ENCODE data around the gene POC1B.

Gene POC1B

GRCh38 chr12:89573051-89573810, 47.4 kb upstream of the POC1B start:
- Histone ChIP-seq H3K4me2 (ENCODE audit: low read length) (no peak overlapping the region), H3K79me2 (ENCODE audit: insufficient read depth, low read length) (no peaks in the 10 kb centered on the region), H3K9ac (ENCODE audit: low read length) (no peak overlapping the region), H3K4me1 (ENCODE audit: insufficient read depth, low read length, severe bottlenecking) (peaks cover 3% of the 10 kb centered on the region), H3K9me2 (ENCODE audit: low read depth, low read length) (no peaks in the 10 kb centered on the region), H3K36me3 (ENCODE audit: insufficient read depth, low read length) (no peaks in the 10 kb centered on the region), H2AFZ (ENCODE audit: low read length) (no peak overlapping the region), H3F3A (ENCODE audit: insufficient read depth, low read length) (no peaks in the 10 kb centered on the region), H3K27me3 (ENCODE audit: insufficient read depth, low read length) (no peaks in the 10 kb centered on the region), H3K4me3 (ENCODE audit: low read depth, low read length, poor library complexity, severe bottlenecking) (no peak overlapping the region), H3K27ac (ENCODE audit: low read depth, low read length, poor library complexity, severe bottlenecking) (no peak overlapping the region), H3K9me3 (ENCODE audit: low read length) (no peaks in the 10 kb centered on the region), H4K20me1 (ENCODE audit: insufficient read depth, low read length) (no peaks in the 10 kb centered on the region)
- TF ChIP-seq EZH2 (IDR thresholded peaks at IDR 0.05; ENCODE audit: borderline replicate concordance, low read length) (no peak), CTCF (IDR thresholded peaks at IDR 0.05; ENCODE audit: low read length) (no peak)

- no peak overlapping the region for H3K4me3 ChIP-seq (ENCODE audit: low read depth, low read length, poor library complexity, severe bottlenecking)
- TF ChIP-seq CTCF (IDR thresholded peaks at IDR 0.05; ENCODE audit: low read length) (no peak), EZH2 (IDR thresholded peaks at IDR 0.05; ENCODE audit: borderline replicate concordance, low read length) (no peak)
- H3K27me3 ChIP-seq (ENCODE audit: insufficient read depth, low read length), result no peaks in the 10 kb centered on the region
- no peaks in the 10 kb centered on the region for H3K79me2 ChIP-seq (ENCODE audit: insufficient read depth, low read length)
- H3K36me3 ChIP-seq (ENCODE audit: insufficient read depth, low read length), result no peaks in the 10 kb centered on the region
- no peak overlapping the region for H2AFZ ChIP-seq (ENCODE audit: low read length)
- no peak overlapping the region for H3K27ac ChIP-seq (ENCODE audit: low read depth, low read length, poor library complexity, severe bottlenecking)
- H4K20me1 ChIP-seq (ENCODE audit: insufficient read depth, low read length), result no peaks in the 10 kb centered on the region
- H3K4me1 ChIP-seq (ENCODE audit: insufficient read depth, low read length, severe bottlenecking), result peaks cover 3% of the 10 kb centered on the region
- no peak overlapping the region for H3K4me2 ChIP-seq (ENCODE audit: low read length)
- no peaks in the 10 kb centered on the region for H3F3A ChIP-seq (ENCODE audit: insufficient read depth, low read length)
- no peaks in the 10 kb centered on the region for H3K9me3 ChIP-seq (ENCODE audit: low read length)
- H3K9me2 ChIP-seq (ENCODE audit: low read depth, low read length), result no peaks in the 10 kb centered on the region
- no peak overlapping the region for H3K9ac ChIP-seq (ENCODE audit: low read length)
These were observed 45.8 kb upstream of the POC1B start for GRCh38 chr12:89571491-89572195.

- H3K27me3 ChIP-seq (ENCODE audit: insufficient read depth, low read length), result no peaks in the 10 kb centered on the region
These were observed 42.6 kb upstream of the POC1B start for GRCh38 chr12:89568484-89568883.

More at GRCh38 chr12:89568484-89568883, 42.6 kb upstream of the POC1B start:
- Histone ChIP-seq H2AFZ (ENCODE audit: low read length) (no peak overlapping the region), H3K9me3 (ENCODE audit: low read length) (no peaks in the 10 kb centered on the region), H3F3A (ENCODE audit: insufficient read depth, low read length) (no peaks in the 10 kb centered on the region), H3K9me2 (ENCODE audit: low read depth, low read length) (no peaks in the 10 kb centered on the region), H3K27ac (ENCODE audit: low read depth, low read length, poor library complexity, severe bottlenecking) (no peak overlapping the region), H3K4me3 (ENCODE audit: low read depth, low read length, poor library complexity, severe bottlenecking) (no peak overlapping the region), H3K36me3 (ENCODE audit: insufficient read depth, low read length) (no peaks in the 10 kb centered on the region), H3K4me2 (ENCODE audit: low read length) (no peak overlapping the region), H3K4me1 (ENCODE audit: insufficient read depth, low read length, severe bottlenecking) (no peaks in the 10 kb centered on the region), H3K79me2 (ENCODE audit: insufficient read depth, low read length) (no peaks in the 10 kb centered on the region), H3K9ac (ENCODE audit: low read length) (no peak overlapping the region), H4K20me1 (ENCODE audit: insufficient read depth, low read length) (no peaks in the 10 kb centered on the region)
- no peak for TF ChIP-seq CTCF (IDR thresholded peaks at IDR 0.05; ENCODE audit: low read length)
- TF ChIP-seq EZH2 (IDR thresholded peaks at IDR 0.05; ENCODE audit: borderline replicate concordance, low read length), result no peak

Measured in OCI-LY1 (cell line).